ENCODE measurements around the gene CES5A.
"Not testable (repeated sequence)": the region's sequence is repeated elsewhere in the genome, so short reads cannot be mapped to it uniquely, and the experiment has no call there.

CES5A gene

GRCh38 chr16:55825115-55825728, 50.0 kb downstream of the CES5A start:
- no peak for DNase-seq

- DNase-seq, result no peak
Measured at GRCh38 chr16:55824473-55825000, 50.6 kb downstream of the CES5A start.

- DNase-seq, result no peak
Measured at GRCh38 chr16:55822280-55822810, 52.8 kb downstream of the CES5A start.

- no peak for DNase-seq
Measured at GRCh38 chr16:55821210-55821609, 54.0 kb downstream of the CES5A start.

- no peak for DNase-seq
Measured at GRCh38 chr16:55820615-55821014, 54.6 kb downstream of the CES5A start.

GRCh38 chr16:55817236-55817912, 57.8 kb downstream of the CES5A start:
- no peak for DNase-seq

GRCh38 chr16:55816222-55816621, 59.0 kb downstream of the CES5A start:
- not testable (repeated sequence) for DNase-seq

- no peak for DNase-seq
Measured at GRCh38 chr16:55815320-55815719, 59.9 kb downstream of the CES5A start.

GRCh38 chr16:55814174-55814573, 61.0 kb downstream of the CES5A start:
- DNase-seq, result not testable (repeated sequence)

GRCh38 chr16:55813730-55814129, 61.4 kb downstream of the CES5A start:
- DNase-seq, result not testable (repeated sequence)

- DNase-seq, result no peak
Measured at GRCh38 chr16:55812951-55813350, 62.2 kb downstream of the CES5A start.

GRCh38 chr16:55811811-55812210, 63.4 kb downstream of the CES5A start:
- DNase-seq, result no peak

- no peak for DNase-seq
Measured at GRCh38 chr16:55810451-55810961, 64.7 kb downstream of the CES5A start.

- no peak for DNase-seq
Measured at GRCh38 chr16:55809851-55810250, 65.3 kb downstream of the CES5A start.

- no peak for DNase-seq
Measured at GRCh38 chr16:55809386-55809785, 65.8 kb downstream of the CES5A start.

- not testable (repeated sequence) for DNase-seq
Measured at GRCh38 chr16:55808286-55808685, 66.9 kb downstream of the CES5A start.

- not testable (repeated sequence) for DNase-seq
Measured at GRCh38 chr16:55805104-55805503, 70.1 kb downstream of the CES5A start.

- DNase-seq, result not testable (repeated sequence)
Measured at GRCh38 chr16:55803681-55804080, 71.5 kb downstream of the CES5A start.

Measured in midbrain (tissue), 1 donor.